Lower lobe of right lung (tissue), 2 donors: Measurements from ENCODE around the gene STOX2. TPM values are rescaled to one million over a fixed set of nuclear protein-coding genes. Genes with fewer than 3 reads are reported as not detected.

Experiments used
- ATAC-seq, 2 donors: fragments of 200-7000 bp; cut with Tn5 transposase; one replicate each; pipeline ENCODE4 v1.9.1; 2020 to 2022; ENCODE audit warnings: mild to moderate bottlenecking in 2 of 2, moderate library complexity in 2 of 2
- DNase-seq: peaks from one replicate; pipeline ENCODE4 v3.0.0-alpha.2; 2020
- H3K27ac ChIP-seq: fragments of 200-600 bp; one replicate; pipeline ENCODE4 v1.8.0; 2022
- H3K27me3 ChIP-seq: fragments of 200-600 bp; one replicate; pipeline ENCODE4 v1.8.0; 2022; ENCODE audit warnings: low read depth
- H3K36me3 ChIP-seq: fragments of 200-600 bp; one replicate; pipeline ENCODE4 v1.8.0; 2022; ENCODE audit warnings: mild to moderate bottlenecking
- H3K4me1 ChIP-seq: fragments of 200-600 bp; one replicate; pipeline ENCODE4 v1.8.0; 2022
- H3K4me3 ChIP-seq: fragments of 200-600 bp; one replicate; pipeline ENCODE4 v1.8.0; 2022; ENCODE audit warnings: mild to moderate bottlenecking
- H3K9me3 ChIP-seq: fragments of 200-600 bp; one replicate; pipeline ENCODE4 v1.8.0; 2022
- CTCF ChIP-seq: fragments of 200-600 bp; IDR thresholded peaks from one replicate; pipeline ENCODE4 v1.8.0; 2022; ENCODE audit warnings: antibody characterized with exemption, mild to moderate bottlenecking
- intact Hi-C: fragments of 100-400 bp; cut with DNase I; formaldehyde crosslinking; loops from one replicate; pipeline ENCODE4 v1.11.0; 2022
- total RNA-seq: library from RNA; stranded (reverse); fragmentation: NEBNext Ultra II Directional; extraction: Animal tissue kit (Norgen Biotek cat#: 25700); gene quantifications from one replicate; pipeline ENCODE4 v1.2.1, GENCODE V29; 2021
- donor health status: DM: no; HTN: yes; CAD: no; lungs with severe emphysema.

STOX2 gene
- total RNA-seq, 1 donor from 2014 or later, result 12.8 TPM

GRCh38 chr4:184024637-184025036, 119.5 kb downstream of the STOX2 start:
- Histone ChIP-seq H3K27ac (no peak overlapping the region), H3K4me3 (no peak overlapping the region), H3K27me3 (no peaks in the 10 kb centered on the region), H3K9me3 (no peaks in the 10 kb centered on the region), H3K36me3 (no peaks in the 10 kb centered on the region), H3K4me1 (peaks cover 25% of the 10 kb centered on the region)
- ATAC-seq (peak; percentile 35 to 42), DNase-seq (no peak)
- TF ChIP-seq CTCF, result no peak
- intact Hi-C loops, result no loop called here

- no peak for TF ChIP-seq CTCF
- DNase-seq (peak; percentile 59), ATAC-seq (peak; percentile 62 to 67)
- Histone ChIP-seq H3K9me3 (no peaks in the 10 kb centered on the region), H3K4me3 (peak overlapping the region; percentile 49), H3K4me1 (peaks cover 16% of the 10 kb centered on the region), H3K27me3 (no peaks in the 10 kb centered on the region), H3K36me3 (no peaks in the 10 kb centered on the region), H3K27ac (peak overlapping the region; percentile 68)
- intact Hi-C loops, result no loop called here
Observed at GRCh38 chr4:184028561-184029374, 123.7 kb downstream of the STOX2 start.

- H3K4me3 ChIP-seq, result no peak overlapping the region
- peaks cover 16% of the 10 kb centered on the region for H3K4me1 ChIP-seq
- intact Hi-C loops, result no loop called here
- no peaks in the 10 kb centered on the region for H3K36me3 ChIP-seq
- H3K27me3 ChIP-seq, result no peaks in the 10 kb centered on the region
- no peak for TF ChIP-seq CTCF
- ATAC-seq (no peak), DNase-seq (no peak)
- H3K9me3 ChIP-seq, result no peaks in the 10 kb centered on the region
- H3K27ac ChIP-seq, result no peak overlapping the region
Observed at GRCh38 chr4:184030036-184030435, 124.9 kb downstream of the STOX2 start.

GRCh38 chr4:184030764-184031163, 125.7 kb downstream of the STOX2 start:
- H3K4me3 ChIP-seq, result no peak overlapping the region
- H3K4me1 ChIP-seq, result peaks cover 16% of the 10 kb centered on the region
- no peak for TF ChIP-seq CTCF
- ATAC-seq (no peak), DNase-seq (no peak)
- H3K36me3 ChIP-seq, result no peaks in the 10 kb centered on the region
- intact Hi-C loops, result no loop called here
- no peaks in the 10 kb centered on the region for H3K9me3 ChIP-seq
- H3K27ac ChIP-seq, result no peak overlapping the region
- no peaks in the 10 kb centered on the region for H3K27me3 ChIP-seq

- H3K4me3 ChIP-seq, result no peak overlapping the region
- ATAC-seq (no peak), DNase-seq (no peak)
- intact Hi-C loops, result no loop called here
- H3K4me1 ChIP-seq, result peaks cover 16% of the 10 kb centered on the region
- H3K27ac ChIP-seq, result no peak overlapping the region
- H3K9me3 ChIP-seq, result no peaks in the 10 kb centered on the region
- no peaks in the 10 kb centered on the region for H3K27me3 ChIP-seq
- no peak for TF ChIP-seq CTCF
- H3K36me3 ChIP-seq, result no peaks in the 10 kb centered on the region
Observed at GRCh38 chr4:184032091-184032490, 127.0 kb downstream of the STOX2 start.
